ENCODE data around the gene MMP17.

The MMP17 gene

DNA sequence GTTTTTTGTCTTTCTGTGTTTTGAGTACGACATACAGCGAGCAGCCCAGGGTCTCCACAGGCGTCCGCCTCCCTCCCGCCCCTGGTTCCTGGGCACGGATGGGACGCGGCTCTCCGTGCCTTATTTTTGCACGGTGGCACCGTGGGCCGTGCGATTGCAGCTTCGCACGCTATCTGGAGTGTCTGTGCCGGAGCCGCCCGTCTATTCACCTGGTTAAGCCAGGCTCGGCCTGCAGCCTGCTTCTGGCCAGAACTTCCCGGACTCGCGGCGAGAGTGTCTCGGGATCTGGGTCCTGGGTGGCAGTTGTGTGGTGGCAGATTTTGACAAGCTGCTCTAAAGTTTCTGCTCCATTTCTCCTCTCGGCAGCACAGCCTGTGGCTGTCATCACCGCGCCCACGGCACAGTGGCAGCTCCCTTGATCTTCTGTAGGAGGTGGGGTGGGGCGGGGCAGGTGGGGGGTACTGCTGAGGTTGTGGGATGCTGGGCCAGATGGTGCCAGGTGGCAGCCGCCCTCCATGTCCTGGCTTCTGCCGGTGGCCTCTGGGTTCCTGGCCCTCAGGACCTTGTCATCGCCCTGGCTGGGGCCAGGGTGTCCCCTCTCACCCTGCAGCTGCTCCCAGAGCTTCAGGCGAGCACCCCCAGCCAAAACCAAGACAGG, 2.9 kb downstream of the MMP17 start:
- DNase-seq (ENCODE audit: low spot score), result no peak

DNA sequence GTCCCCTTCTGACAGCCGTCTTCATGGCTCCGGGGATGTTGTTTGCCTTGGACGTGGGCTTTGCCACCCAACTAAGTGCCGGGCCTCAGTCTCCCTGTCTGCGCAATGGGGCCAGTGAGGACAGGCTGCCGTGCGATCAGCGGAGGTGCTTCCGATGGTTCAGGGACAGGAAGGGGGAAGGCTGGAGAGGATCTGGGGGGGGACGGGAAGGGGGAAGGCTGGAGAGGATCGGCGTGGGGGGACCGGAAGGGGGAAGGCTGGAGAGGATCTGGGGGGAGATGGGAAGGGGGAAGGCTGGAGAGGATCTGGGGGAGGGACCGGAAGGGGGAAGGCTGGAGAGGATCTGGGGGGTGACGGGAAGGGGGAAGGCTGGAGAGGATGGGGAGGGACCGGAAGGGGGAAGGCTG, 3.4 kb downstream of the MMP17 start:
- DNase-seq (ENCODE audit: low spot score), result no peak

DNA sequence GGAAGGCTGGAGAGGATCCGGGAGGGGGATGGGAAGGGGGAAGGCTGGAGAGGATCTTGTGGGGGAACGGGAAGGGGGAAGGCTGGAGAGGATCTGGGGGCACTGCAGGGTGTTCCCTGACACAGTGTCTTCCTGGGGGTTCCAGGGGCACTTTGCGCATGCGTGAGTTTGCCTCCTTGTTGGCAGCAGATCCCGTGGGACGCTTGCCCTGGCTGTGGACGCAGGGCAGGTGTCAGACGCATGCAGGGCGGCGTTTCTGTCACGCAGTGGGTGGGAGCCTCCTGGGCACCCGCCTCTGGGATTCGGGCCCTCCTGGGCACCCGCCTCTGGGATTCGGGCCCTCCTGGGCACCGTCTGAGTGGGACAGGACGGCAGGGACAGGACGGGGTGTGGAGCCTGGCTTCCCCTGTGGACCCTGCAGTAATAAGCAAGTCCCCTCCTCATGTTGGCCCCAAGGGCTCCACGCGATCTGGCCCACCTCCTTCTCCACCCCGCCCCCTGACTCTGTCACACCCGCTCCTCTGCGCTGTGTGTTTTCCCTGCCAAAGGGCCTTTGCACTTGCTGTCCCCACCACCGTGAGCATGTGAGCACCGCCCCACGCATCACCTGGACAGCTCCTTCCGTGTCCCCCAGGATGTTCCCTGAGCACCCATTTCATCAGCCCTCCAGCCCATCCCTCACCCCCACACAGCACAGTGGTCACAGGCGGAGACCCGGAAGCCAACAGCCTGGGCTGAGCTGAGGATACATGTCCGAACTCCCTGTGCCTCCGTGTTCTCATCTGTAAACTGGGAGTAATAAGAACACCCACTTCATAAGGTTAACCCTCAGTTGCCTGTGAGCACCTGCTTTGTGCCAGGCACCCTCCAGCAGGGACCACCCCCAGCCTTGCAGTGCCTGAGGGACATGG, 4.4 kb downstream of the MMP17 start:
- no peak for DNase-seq (ENCODE audit: low spot score)

DNA sequence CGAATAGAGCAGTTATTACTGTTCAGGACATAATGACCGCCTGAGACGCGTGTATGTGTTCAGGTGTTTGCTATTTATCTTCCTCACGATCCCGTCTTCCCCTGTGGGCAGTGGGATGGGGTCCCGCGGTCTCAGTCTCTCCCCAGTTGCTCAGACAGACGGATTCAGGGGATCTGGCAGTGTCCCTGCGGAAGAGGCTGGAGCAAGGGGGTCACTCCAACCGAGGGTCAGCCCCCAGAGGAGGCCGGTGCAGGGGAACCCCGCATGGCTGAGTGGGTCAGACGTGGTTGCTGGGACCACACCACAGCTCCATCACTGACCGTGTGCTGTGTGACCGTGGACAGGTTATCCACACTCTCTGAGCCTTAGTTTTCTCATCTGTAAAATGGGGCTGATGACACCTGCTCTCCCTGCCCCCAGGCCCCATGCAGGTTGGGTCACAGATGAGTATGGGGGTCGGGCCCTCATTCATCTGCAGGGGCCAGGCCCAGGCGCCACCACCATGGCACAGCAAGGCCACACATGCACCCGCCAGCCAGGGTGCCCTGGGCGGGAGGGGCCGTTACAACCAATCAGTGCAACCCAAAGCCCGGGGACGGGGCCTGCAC, 5.2 kb downstream of the MMP17 start:
- no peak for DNase-seq (ENCODE audit: low spot score)

DNA sequence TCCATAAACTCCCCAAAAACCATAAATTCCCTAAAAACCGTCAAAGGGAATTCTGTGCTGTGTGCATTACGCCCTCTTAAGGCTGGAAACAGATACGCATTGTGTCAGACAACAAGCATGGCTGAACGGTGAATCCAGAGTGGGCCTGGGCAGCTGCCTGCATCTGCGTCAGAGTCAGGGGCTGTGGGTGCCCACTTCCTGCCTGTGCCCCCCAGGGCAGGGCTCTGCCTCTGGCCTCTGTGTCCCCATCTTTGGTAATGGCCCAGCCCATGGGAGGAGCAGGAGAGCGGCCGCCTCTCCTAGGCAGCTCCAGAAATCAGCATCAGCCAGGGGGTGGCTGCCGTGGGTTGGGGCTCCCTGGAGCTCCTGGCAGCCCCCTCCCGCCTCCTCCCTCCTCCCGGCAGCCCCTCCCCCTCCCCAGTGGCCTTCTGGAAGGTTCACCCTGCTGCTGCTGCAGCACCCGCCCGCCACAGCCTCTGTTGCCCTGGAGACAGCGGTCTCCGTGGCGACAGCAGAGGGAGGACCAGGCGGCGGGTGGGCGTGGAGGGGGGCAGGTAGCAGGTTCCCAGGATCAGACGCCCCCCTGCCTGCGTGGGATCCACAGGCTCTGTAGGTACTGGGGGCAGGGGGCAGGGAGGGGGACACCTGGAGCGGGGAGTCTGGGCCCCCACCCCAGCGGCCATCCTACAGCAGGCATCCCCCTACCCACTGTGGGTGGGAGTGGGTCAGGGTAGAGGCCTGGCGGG, 5.9 kb downstream of the MMP17 start:
- DNase-seq (ENCODE audit: low spot score), result no peak

DNA sequence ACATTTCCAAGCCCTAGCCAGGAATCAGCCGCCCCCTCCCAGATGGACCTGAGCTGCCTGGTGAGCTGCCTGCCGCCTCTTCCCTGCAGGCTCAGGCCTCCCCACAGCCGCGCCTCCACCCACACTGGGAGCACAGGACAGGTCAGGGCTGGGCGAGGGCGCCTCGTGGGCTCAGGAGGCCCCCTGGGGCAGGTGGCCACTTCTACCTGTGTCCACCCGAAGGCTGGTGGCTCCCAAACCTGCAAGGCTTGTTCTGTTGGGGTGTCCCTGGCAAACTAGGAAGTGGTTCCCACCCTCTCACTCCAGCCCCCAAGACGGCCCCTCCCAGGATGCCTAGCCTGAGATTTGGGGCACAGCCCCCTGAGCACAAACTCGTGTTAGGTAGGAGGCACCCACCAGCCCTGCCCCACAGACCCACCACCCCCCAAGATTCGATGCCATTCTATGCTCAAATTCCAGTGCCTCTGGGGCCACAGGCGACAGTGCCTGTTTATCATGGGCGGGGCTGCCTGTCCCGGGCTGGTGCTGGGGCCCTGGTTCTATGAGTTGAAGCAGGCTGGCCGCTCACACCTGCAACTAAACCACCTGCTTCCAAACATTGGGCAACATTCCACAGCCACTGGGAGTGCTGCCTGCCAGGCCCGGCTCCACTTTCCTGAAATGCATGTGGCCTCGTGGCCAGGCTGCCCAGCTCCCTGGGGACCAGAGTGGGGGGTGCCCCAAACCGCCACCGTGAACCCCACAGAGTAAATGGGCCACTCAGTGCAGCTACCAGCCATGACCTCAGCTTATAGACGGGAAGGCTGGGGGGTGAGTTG, 6.8 kb downstream of the MMP17 start:
- no peak for DNase-seq (ENCODE audit: low spot score)

DNA sequence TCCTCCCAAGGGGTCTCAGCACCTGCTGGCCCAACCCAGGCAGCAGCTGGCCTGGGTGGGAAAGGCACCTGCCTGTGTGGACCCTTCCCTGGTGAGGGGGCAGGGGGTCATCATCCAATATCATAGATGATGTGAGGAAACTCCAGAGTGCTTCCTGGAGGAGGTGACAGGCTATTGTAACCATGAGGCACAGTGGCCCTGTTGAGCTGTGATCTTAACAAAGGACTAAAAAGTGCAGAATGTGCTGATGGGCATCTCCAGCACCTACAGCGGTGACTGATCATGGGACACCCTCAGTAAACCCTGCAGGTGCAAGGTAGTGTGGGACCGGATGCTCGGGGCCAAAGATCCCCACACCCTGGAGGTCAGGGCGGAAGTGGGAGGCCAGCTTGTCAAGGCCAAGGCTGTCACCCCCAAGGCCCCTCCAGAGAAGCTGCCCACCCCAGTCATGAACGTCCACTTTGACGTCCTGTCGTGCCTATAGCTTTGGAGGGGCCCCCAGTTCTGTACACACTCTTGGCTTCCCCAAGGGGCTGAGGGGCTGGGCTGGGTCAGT, 7.5 kb downstream of the MMP17 start:
- no peak for DNase-seq (ENCODE audit: low spot score)

DNA sequence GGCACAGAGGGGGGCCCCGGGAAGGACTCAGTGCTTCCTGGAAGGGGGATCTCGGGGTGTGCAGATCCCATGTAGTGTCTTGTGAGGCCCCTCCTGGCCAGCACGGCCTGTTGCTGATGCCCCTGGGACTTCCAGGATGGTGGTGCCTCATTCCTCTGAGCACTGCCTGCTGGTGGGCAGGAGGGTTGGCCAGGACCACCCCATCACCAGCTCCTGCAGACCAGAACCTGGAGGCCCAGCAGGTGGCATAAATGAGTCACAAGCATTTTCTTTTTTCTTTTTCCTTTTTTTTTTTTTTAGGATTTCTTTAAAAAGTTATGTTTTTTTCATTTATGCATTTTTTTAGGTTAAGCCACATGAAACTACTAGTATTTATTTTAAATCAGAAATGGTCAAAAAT, 8.0 kb downstream of the MMP17 start:
- DNase-seq (ENCODE audit: low spot score), result no peak

DNA sequence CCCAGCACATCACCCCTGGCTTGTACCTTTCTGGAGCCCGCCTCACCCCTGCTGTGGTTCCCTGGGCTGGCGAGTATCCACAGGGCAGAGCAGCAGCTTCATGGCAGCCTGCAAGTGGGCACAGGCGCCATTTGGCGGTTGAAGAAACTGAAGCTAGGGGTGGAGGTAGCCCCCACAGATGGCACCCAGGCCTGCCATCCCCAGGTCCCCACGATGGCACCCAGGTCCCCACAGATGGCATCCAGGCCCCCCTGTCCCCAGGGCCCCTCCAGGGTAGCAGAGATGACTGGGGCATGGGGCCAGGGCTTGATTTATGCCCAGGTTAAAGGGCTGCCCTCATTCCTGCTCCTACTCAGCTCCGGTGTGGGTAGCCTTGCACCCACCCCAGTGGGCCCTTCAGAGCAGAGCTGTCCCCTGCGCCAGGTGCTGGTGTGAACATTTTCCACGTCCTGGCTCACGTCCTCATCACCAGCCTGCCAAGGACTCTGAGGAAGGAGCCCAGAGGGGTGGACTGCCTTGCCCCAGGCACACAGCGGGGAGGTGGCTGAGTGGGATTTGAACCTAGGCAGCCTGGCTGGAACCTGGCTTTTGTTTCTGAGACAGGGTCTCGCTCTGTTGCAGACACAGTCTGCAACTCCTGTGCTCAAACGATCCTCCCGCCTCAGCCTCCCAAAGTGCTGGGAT, 8.7 kb downstream of the MMP17 start:
- no peak for DNase-seq (ENCODE audit: low spot score)

DNA sequence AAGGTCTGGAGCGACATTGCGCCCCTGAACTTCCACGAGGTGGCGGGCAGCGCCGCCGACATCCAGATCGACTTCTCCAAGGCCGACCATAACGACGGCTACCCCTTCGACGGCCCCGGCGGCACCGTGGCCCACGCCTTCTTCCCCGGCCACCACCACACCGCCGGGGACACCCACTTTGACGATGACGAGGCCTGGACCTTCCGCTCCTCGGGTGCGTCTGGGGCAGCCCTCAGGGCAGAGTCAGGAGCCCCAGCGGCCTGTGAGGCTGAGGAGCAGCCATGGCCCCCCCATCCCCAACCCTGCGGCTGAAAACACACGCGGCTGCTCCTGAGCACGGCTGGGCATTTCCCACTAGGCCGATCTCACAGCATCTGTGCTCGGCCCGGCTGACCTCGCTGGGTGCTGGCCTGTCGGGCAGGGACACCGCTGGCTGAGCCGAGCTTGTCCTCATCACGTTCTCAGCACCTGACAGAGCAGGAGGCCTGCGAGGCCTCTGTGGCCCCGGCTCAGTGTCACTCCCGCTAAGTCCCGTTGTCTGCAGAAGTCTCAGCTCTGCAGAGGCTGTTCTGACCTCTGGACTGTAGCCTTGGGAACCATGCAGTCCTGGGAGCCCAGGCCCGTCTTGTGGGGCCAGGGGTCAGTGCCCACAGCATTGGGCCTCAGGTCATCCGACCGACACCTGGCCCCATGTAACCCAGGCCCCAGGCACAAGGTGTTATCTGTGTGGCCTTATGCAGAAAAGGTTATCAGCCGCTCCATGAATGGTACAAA, 12.6 kb downstream of the MMP17 start:
- no peak for DNase-seq (ENCODE audit: low spot score)

DNA sequence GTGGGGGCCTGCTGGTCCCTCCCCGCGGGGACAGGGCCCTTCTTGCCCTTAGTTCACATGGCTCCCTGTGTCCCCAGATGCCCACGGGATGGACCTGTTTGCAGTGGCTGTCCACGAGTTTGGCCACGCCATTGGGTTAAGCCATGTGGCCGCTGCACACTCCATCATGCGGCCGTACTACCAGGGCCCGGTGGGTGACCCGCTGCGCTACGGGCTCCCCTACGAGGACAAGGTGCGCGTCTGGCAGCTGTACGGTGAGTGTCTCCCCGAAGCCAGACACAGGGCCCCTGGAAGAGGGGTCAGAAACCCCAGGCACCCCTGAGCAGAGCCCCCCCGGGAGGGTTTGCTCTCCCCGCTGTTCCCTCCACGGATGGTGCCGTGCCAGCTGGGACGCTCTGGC, 13.4 kb downstream of the MMP17 start:
- no peak for DNase-seq (ENCODE audit: low spot score)

DNA sequence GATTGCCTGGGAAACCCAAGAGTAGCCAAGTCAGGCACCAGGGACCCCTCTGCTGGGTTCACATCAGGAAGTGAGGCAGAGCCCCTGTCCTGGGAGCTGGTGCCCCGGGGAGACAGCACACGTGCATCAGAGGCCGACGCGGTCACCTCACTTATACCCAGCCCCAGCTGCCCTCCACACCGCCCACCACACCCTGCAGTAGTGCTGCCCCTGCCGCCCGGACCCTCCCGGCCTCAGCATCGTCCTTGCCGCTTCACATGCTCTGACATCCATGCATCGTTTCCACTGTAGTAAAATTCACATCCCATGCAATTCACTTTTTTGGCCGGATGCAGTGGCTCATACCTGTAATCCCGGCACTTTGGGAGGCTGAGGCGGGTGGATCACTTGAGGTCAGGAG, 14.0 kb downstream of the MMP17 start:
- DNase-seq (ENCODE audit: low spot score), result no peak

DNA sequence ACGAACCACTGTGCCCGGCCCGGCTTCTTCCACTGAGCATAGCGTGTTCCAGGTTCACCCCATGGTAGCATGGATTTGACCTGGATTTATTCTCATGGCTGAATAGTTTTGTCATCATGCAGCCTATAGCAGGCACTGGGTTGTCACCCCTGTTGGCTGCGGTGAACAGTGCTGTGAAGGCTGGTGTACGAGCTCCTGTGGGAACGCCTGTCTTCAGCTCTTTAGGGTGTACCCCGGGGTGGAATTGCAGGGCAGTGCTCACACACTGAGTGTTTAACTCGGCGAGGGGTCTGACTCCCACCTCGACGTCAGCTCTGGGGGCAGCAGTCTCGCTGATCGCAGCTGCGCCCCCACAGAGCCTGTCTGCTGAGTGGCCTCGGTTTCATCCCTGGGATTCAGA, 15.3 kb downstream of the MMP17 start:
- no peak for DNase-seq (ENCODE audit: low spot score)

DNA sequence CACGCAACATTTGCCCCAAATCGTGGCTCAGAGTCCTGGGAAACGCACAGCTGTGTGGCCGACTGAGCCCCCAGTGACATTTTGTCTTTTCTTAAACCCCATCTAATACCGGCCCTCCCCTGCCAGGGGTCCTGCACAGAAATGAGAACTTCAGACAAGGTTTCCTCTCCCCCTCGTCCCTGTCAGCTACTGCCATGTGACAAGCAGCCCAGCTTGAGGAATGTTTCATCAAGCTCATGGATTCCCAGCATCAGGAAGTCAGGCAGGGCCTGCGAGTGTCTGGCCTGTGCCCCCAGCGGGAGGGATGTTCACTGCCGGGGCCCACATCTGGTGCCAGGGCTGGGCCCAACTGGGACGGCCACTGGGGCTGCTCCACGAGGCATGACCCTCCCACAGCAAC, 15.9 kb downstream of the MMP17 start:
- no peak for DNase-seq (ENCODE audit: low spot score)

DNA sequence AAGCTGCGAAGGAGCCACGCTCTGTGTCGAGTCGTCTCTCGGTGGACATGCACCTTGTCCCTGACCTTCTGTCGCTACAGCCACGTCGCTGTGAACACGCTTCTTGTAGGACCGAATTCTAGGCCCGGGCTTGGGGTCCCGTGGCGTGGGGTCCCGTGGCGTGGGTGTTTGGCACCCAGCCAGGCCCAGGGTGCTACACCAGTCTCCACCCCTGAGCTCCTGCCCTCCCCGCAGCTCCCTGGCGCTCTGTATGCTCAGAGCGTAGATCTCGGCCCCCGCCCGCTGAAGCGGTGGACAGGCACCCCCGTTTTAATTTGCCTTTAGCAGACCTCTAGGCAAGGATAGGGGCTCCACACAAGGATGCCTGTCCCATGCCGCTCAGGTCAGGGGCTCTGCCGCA, 16.5 kb downstream of the MMP17 start:
- no peak for DNase-seq (ENCODE audit: low spot score)

DNA sequence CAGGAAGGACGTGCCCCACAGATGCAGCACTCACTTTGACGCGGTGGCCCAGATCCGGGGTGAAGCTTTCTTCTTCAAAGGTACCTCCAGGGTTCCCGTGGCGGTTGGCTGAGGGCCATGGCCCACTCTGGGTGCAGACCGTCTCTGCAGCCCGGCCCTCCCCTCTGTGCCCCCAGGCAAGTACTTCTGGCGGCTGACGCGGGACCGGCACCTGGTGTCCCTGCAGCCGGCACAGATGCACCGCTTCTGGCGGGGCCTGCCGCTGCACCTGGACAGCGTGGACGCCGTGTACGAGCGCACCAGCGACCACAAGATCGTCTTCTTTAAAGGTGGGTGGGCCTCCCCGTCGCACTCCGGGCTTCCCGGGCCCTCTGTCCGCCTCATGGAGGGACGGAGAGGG, 16.9 kb downstream of the MMP17 start:
- no peak for DNase-seq (ENCODE audit: low spot score)

DNA sequence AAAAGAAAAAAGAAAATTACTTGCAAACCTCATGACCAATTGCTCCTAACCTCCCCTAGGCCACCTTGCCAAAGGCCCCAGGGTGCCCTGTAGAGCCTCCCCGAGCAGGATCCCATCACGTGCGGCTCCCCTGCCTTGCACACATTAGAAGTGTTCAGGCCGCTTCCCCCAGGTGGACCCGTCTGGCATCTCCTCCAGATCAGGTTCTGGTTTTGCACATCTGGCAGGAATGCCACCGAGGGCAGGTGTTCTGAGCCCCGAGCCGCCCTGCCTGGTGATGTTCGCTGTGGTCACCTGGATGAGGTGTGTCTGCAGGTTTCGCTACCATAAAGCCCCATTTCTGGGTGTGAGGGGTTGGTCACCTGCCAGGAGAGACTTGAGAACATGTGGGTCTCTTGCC, 19.3 kb downstream of the MMP17 start:
- DNase-seq (ENCODE audit: low spot score), result no peak

DNA sequence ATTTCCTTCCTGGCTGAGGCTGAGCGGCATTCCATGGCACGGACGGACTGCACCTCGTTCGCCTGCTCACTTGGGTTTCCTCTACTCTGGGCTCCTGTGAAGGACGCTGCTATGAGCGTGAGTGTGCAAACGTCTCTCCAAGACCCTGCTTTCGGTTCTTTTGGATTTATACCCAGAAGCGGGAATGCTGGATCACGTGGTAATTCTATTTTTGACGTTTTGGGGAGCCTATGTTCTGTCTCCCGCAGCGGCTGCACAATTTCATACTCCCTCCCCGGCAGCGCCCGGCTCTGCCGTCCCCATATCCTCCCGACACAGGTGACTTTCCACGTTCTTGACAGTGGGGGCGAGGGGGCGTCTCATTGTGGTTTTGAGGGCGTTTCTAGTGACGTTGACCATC, 20.6 kb downstream of the MMP17 start:
- DNase-seq (ENCODE audit: low spot score), result no peak

DNA sequence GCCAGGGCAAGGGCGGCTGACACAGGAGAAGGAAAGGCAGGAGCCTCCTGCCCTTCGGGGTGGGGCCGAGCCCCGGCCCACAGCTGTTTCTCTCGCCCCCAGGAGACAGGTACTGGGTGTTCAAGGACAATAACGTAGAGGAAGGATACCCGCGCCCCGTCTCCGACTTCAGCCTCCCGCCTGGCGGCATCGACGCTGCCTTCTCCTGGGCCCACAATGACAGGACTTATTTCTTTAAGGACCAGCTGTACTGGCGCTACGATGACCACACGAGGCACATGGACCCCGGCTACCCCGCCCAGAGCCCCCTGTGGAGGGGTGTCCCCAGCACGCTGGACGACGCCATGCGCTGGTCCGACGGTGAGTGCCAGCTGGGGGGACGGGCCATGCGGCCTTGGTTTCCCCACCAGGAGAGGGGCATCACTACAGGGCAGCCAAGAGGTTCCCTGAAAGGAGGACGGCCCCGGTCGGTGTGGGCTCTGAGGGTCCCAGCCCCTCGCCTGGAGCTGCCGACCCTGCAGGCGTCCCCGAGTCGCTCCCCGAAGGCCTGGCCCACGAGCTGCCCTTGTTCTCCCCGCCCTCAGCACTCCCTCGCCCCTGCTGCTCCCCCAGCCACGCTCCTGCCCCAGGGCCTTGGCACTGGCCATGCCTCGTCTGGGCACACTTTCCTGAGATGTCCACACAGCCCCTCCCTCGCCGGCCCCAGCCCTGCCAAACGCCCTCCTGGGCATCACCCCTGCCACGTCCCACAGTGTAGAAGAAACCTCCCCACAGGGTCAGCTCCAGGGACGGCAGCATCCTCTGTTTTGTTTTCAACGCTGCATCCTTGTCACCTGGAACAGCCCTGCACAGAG, 21.7 kb downstream of the MMP17 start:
- DNase-seq (ENCODE audit: low spot score), result no peak

All from germinal center (tissue), 1 donor.